HG03064 (cell line): ENCODE measurements around the gene STT3B.

Source experiments
- ATAC-seq: cut with Tn5 transposase; IDR thresholded peaks from one replicate; pipeline ENCODE4 v1.9.1; 2021; ENCODE audit warnings: low read depth; ENCODE audit not compliant: unreplicated experiment

STT3B gene

DNA sequence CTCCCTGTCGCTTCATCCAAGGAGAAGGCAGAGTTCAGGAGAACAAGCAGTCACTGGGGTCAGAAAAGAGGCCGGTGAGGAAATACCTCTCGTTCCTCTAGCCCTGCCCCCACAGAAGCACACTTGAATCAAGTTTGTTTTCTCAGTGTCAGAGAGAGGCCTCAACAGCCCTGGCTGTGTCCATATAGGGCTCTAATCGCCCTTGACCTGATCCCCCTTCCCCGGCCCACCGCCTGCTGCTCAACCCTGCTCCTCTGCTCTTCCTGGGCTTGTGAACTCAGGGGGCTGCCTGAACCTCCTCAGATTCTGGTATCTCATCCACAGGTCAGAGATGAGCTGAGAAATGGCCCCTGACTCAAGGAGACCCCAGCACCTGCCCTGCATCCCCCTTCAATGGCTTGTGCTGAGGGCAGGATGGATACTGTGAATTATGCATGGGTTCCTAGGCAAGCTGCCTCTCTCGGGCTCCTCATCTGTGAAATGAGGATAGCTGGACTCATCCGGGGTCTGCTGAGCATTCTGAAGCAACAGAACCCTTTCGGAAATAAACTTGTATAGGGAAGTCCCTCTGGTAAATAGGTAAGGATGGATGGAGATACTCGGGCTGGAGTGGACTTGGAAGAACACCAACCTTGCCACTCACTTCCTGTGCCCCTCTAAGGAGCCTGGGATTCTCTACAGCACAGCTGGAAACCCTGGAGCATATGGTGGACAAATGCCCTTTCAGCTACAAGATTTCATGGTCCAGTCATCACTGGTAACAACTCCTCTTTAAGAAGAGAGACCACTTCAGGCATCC lies 147.5 kb downstream of the STT3B start:
- no peak for ATAC-seq
